NK-92 (cell line): ENCODE data around the gene RAB8B.

Experiments used
- DNase-seq: peaks from one replicate; lab custom pipeline; 2025; ENCODE audit not compliant: unreplicated experiment; lab: John Stamatoyannopoulos, UW

Gene RAB8B

DNA sequence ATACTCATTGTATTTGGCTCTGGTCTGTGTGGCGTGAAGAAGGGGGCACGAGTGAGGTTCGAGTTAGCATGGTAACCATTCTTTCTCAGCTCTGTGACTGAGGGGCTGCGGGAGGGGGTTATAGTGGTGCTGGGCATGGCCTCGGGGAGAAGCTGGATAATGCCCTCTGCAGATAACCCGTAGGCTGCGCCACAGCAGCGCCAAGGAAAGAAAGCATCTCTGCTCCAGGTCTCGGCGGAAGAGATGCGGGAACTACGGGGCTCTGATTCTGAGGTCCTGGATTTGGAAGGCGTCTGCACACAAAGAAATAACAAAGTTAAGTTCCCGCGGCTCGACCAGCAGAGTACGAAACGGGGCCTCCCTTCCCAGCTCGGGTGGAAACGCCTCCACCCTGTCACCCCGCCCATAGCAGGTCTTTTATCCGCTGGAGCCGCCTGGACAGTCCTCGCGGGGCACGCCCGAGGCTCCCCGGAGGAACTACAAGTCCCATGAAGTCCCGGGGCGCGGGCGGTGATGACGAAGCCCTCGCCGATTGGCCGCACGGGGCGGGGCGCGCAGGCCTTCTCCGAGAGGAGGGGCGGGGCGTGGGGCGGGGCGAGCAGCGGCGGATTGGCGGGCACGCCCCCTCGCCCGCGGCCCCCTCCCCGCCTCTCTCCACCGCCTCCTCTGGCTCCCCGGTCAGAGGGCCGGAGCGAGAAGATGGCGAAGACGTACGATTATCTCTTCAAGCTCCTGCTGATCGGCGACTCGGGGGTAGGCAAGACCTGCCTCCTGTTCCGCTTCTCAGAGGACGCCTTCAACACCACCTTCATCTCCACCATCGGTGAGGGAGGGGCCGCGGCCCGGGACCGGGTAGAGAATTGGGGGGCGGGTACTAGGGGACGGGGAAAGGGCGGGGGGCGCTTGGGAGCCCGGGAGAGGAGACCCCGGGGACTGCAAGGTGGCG is at the start of gene RAB8B:
RAB8B (plus strand) TSS at position 681 of the 946 bp plus-strand sequence; CDS start at position 700, 19 bp downstream.
- peak; percentile 83 for DNase-seq

GRCh38 chr15:63140936-63141335 is 48.5 kb upstream of the RAB8B start:
- DNase-seq: no peak

DNA sequence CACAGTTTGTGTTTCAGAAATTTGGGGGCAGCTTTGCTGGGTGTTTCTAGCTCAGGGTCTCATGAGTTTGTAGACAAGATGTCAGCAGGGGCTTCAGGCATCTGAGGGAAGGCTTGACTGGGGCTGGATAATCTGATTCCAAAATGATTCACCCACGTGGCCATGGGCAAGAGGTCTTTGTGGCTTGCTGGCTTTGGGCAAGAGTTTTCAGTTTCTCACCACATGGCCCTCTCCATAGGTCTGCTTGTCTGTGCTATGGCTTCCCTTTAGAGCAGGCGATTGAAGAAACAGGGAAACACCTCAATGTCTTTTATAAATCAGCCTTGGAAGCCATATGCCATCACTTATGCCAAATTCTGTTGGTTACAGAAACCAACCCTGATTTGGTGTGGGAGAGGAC is 44.0 kb upstream of the RAB8B start:
- DNase-seq: no peak

- DNase-seq: no peak
Observed at GRCh38 chr15:63146684-63147083, 42.7 kb upstream of the RAB8B start.

DNA sequence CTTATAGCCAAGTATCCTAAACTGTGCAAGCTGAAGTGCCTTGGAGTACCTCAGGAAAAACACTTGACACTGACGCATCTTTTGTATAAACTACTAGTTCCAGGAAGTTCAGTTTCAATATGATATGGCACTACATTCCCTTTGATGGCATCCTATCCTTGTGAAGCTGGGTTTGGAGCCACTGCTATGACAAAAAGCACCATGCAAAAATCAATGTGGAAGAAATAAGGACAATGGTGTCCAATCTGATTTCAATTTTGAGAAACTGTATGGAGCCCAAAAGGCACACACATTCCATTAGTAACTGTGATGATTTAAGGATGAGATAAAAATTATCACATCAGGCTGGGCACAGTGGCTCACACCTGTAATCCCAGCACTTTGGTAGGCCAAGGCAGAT is 37.7 kb upstream of the RAB8B start:
- DNase-seq: no peak

DNA sequence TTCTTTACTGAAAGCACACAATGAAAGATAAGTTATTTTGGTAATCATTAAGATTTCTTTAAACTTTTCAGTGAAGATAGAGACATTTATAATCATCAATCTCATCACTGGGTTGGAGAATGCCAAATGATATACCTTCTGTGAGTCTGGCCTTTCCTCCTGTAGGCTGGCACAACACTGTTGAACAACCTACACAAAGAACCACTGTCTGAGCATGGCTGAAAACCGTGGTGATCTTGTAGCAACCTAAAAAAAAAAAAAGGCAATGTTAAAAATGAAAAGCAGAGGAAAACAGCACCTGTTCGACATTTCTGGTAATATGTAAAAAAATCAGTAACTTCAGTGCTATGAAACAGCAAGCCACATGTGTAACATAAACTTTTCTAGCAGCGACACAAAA is 33.9 kb upstream of the RAB8B start:
- DNase-seq: no peak

- no peak for DNase-seq
Observed at GRCh38 chr15:63156086-63156710, 33.2 kb upstream of the RAB8B start.

DNA sequence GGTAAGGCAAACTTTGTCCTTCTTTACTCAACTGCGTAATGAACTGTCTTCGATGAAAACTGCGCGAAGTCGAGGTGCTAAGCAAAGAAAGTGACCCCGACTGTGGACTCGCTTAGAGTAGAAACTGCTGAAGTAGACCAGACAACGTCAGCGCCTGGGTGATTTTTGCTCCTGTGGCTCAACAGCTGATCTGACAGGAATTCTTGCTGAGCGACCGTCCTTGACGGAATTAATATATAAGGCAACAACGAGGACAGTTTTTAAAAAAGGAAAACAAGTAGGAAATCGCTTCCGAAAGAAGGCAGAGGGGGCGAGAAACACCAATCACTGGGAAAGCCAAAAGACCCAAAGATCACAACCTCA is 32.7 kb upstream of the RAB8B start:
- DNase-seq: no peak

- peak; percentile 23 for DNase-seq
Observed at GRCh38 chr15:63157118-63157843, 32.1 kb upstream of the RAB8B start, which contains the start of gene RPS27L. RPS27L (minus strand) TSS chr15:63157477; CDS start chr15:63157405, 72 bp downstream.

DNA sequence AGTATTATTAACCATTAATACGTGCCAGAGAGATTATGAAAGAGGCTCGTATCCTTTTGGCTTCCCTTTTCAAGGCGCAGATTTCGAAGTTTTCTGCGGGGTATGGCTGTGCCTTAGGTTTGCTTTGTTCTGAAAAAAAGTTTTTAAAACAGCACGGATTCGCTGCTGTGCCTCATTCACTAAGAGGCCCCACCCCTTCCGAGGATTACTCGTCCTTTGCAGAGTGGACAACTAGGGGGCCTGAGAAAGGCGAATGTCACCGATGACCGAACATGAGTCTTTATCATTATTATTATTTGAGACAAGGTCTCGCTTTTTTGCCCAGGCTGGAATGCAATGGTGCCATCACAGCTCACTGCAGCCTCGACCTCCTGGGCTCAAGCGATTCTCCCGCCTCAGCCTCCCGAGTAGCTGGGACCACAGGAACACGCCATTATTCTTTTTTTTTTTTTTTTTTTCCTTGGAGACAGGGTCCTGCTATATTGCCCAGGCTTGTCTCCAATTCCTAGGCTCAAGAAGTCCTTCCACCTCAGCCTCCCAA is 31.4 kb upstream of the RAB8B start:
- DNase-seq: no peak

- no peak for DNase-seq
Observed at GRCh38 chr15:63160638-63161037, 28.8 kb upstream of the RAB8B start.

- no peak for DNase-seq
Observed at GRCh38 chr15:63163217-63163616, 26.2 kb upstream of the RAB8B start.

GRCh38 chr15:63165166-63165859 is 24.1 kb upstream of the RAB8B start:
- no peak for DNase-seq

- DNase-seq: no peak
Observed at GRCh38 chr15:63166219-63166618, 23.2 kb upstream of the RAB8B start.

GRCh38 chr15:63169788-63170187 is 19.6 kb upstream of the RAB8B start:
- no peak for DNase-seq

DNA sequence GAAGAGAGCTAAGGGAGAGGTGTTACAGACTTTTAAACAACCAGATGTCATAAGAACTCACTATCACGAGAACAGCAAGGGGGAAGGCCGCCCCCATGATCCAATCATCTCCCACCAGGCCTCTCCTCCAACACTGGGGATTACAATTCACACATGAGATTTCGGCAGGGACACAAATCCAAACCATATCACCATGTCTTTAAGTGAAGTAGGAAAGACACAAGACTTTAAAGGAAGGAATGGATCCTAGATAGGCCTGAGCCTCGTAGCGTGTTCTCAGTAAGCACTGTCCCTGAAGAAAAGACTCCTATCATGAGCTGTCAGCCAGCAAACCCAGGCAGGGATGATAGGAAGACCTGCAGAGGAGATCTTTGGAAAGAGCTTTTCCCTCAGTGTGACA is 17.0 kb upstream of the RAB8B start:
- DNase-seq: no peak

- no peak for DNase-seq
Observed at GRCh38 chr15:63172851-63173451, 16.5 kb upstream of the RAB8B start.

DNA sequence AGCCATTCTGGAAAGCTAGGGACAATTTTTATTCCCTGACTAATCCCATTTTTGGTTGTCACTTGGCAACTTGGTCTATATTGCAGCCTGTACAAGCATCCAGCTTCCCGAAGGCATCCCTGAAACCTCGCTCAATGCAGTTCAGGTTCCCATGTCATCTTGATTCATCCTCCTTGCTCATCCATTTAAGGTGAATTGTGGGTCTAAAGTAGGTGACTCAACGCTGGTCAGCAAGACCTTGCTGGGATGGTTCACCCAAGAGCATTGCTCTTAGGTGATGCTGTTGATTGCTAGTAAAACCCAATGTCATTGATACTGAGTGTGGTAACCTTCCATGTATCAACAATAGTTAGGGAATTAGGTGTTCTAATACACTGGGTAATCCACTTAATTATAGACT is 13.1 kb upstream of the RAB8B start:
- DNase-seq: no peak

DNA sequence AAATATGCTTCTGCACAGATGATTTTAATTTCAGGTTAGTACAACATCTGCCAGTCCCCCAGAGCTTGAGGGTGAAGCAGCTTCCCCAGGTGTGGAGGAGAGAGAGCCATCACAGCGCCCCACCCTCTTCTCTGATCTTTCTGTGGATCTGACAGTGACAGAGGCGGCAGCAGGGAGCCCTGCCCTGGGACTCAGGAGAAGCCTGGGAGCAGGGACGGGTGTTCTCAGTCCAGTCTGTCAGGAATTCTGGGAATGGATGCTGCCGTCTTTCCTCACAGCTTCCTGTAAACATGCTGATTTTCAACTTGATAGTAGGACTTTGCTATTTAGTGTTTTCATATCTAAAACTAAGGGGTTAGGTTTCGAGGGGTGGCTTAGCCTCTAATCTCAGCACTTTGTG is 11.4 kb upstream of the RAB8B start:
- DNase-seq: no peak

DNA sequence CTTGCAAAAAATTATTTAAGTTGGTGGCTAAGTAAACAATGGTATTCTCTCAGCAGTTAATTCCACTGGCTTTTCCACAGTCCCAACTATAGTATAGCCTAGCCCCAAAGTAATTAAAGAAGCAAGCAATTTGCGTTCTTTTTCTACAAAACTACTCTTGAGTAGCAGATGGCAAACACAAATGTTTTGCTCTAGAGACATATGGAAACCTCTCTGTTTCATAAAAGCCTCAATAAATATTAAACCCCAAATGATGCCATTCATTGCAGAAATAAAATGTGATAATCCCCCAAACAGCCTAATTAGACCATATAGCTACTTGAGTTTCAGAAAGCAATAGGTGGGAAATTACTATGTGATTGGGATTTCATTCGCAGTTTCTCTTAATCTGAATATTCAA is 8.7 kb upstream of the RAB8B start:
- no peak for DNase-seq
